PC-9 (cell line): ENCODE measurements around the gene RGS7.

Source experiments
- EZH2 ChIP-seq: fragments of 200-600 bp; sonication (generic); IDR thresholded peaks from 2 replicates; pipeline ENCODE4 v1.8.0; 2017; ENCODE audit warnings: antibody characterized with exemption, low read depth
- TF ChIP-seq, protein P1 (sequence below): fragments of 200-600 bp; sonication (generic); conservative IDR thresholded peaks from 2 replicates; pipeline ENCODE4 v1.6.1; 2017; ENCODE audit warnings: mixed run types, antibody characterized with exemption, mild to moderate bottlenecking, moderate library complexity

DNA sequence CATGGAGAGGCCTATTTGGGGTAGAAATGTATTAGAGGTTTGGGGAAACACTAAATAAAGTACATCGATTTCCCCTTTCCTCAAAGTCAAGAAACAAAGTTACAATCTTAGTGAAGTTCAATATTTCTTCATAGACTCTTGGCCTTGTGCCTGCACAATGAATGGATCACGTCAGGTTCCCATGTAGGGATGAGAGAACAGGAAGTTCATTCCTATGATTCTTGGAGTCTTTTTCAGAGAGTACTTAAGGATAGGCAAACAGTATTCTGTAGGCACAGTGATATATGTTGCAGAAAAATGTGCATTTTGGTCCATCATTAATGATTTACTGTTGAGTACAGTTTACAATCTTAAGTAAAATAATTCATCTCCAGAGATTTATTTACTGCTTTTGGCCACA lies 275.5 kb downstream of the RGS7 start:
- TF ChIP-seq, protein P1, sequence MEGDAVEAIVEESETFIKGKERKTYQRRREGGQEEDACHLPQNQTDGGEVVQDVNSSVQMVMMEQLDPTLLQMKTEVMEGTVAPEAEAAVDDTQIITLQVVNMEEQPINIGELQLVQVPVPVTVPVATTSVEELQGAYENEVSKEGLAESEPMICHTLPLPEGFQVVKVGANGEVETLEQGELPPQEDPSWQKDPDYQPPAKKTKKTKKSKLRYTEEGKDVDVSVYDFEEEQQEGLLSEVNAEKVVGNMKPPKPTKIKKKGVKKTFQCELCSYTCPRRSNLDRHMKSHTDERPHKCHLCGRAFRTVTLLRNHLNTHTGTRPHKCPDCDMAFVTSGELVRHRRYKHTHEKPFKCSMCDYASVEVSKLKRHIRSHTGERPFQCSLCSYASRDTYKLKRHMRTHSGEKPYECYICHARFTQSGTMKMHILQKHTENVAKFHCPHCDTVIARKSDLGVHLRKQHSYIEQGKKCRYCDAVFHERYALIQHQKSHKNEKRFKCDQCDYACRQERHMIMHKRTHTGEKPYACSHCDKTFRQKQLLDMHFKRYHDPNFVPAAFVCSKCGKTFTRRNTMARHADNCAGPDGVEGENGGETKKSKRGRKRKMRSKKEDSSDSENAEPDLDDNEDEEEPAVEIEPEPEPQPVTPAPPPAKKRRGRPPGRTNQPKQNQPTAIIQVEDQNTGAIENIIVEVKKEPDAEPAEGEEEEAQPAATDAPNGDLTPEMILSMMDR = no peak
- no peak for TF ChIP-seq EZH2
